GM06990 (cell line): ENCODE measurements around the gene GNG8.
A peak's percentile ranks its signal among the peaks of the same experiment; 100 is the strongest.

Experiments
- DNase-seq: peaks from one replicate; pipeline ENCODE4 v3.0.0-alpha.2; 2011; ENCODE audit not compliant: insufficient read length; ENCODE audit errors: extremely low read depth
- H3K27me3 ChIP-seq: replicated peaks from 2 replicates; pipeline ENCODE4 v1.6.0; 2011; ENCODE audit warnings: low read length; ENCODE audit not compliant: control insufficient read depth, insufficient read depth
- H3K36me3 ChIP-seq: 2 replicates; pipeline ENCODE4 v1.5.1; 2011; ENCODE audit warnings: low read length; ENCODE audit not compliant: control insufficient read depth, insufficient read depth
- H3K4me3 ChIP-seq: replicated peaks from 2 replicates; pipeline ENCODE4 v1.5.1; 2011; ENCODE audit warnings: low read depth, mild to moderate bottlenecking, control low read depth, low read length
- TF ChIP-seq, protein P1 (sequence below): IDR thresholded peaks from 2 replicates; pipeline ENCODE4 v1.5.1; 2011; ENCODE audit warnings: low read length, control low read depth, mild to moderate bottlenecking, inconsistent platforms; ENCODE audit not compliant: insufficient read depth, poor library complexity, severe bottlenecking

GNG8 gene

DNA sequence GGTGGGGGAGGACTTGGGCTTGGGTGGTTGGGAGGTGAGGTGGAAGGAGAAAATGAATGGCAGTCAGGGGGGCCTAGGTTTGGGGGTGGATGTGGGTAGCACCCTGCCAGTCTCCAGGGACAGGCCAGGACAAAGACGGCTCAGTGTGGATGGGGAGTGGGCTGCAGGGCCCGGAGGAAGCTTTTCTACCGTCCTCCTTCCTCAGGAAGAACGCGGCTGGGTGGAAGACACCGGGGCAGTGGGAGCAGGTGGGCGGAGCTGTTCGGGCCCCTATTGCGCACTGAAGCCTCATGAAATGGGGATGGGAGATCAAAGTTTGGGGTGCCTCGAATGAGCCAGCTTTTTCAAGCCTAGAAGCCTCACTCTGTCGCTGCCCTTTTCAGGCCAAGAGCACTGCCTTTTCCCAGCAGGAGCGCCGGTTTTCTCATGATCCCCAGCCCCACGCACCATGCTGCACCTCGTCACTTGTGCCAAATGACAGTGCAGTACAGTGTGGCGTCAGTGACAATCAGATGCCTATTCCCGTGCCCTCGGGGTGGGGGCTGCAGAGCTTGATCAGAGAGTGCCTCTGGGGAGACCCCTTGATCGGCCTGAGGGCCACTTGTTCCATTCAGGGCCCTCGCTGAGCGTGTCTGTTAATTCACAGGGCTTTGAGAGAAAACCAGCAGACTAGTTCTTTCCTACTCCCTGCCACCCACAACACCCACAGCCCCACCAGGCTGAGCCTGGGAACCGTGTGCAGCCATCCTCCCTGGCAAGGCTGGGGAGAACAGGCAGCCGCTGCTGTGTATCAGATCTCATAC, 33.4 kb downstream of the GNG8 start:
- Histone ChIP-seq H3K36me3 (peaks cover 17% of the 10 kb centered on the region), H3K27me3 (no peaks in the 10 kb centered on the region), H3K4me3 (peak overlapping the region; percentile 83)
- DNase-seq: no peak
- TF ChIP-seq, protein P1, sequence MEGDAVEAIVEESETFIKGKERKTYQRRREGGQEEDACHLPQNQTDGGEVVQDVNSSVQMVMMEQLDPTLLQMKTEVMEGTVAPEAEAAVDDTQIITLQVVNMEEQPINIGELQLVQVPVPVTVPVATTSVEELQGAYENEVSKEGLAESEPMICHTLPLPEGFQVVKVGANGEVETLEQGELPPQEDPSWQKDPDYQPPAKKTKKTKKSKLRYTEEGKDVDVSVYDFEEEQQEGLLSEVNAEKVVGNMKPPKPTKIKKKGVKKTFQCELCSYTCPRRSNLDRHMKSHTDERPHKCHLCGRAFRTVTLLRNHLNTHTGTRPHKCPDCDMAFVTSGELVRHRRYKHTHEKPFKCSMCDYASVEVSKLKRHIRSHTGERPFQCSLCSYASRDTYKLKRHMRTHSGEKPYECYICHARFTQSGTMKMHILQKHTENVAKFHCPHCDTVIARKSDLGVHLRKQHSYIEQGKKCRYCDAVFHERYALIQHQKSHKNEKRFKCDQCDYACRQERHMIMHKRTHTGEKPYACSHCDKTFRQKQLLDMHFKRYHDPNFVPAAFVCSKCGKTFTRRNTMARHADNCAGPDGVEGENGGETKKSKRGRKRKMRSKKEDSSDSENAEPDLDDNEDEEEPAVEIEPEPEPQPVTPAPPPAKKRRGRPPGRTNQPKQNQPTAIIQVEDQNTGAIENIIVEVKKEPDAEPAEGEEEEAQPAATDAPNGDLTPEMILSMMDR: no peak

DNA sequence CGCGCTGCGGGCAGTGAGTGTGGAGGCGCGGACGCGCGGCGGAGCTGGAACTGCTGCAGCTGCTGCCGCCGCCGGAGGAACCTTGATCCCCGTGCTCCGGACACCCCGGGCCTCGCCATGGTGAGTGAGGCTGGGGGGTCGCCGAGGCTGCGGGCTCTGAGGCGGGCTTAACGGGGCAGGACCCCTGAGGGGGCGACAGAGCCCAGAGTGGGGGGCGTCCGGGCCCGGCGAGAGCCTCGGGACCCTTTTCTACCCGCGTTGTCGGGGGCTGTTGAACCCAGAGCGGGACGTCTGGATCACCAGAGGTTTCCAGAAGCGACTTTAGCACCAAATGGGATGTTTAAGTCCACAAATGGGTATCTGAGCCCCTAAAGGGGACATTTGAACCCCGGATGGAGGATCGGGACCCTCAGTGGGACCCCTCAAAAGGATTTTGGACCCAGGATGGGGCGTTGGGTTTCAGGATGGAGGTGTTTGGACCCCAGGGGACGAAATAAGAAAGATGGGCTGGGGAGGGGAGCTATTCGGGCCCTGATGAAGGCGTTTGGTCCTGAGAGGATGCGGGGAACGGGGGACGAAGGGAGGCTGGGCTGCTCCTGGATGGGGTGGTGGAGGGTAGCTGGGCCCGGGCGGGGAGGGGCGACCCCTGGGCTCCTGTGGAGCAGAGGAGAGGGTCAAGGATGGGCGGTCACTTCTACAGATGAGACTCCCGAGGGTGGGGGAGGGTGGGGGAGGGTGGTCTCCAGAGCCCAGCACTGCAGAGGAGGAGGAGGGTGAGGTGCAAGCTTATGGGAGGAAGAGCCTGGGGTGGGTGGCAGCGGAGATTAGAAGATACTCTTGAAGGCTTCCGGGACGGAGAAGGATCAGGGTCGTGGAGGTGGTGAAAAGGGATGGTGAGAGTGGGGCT, 34.4 kb downstream of the GNG8 start, which contains the start of gene CALM3:
Gene CALM3 (plus strand): TSS at position 13 of the 907 bp plus-strand sequence. CDS start 105 bp downstream, at position 118.
- TF ChIP-seq, protein P1: no peak
- no peaks in the 10 kb centered on the region for H3K27me3 ChIP-seq
- peak within 1 kb of the TSS; percentile 83 for H3K4me3 ChIP-seq
- H3K36me3 ChIP-seq: peaks cover 9% of the 10 kb centered on the region
- no peak for DNase-seq

DNA sequence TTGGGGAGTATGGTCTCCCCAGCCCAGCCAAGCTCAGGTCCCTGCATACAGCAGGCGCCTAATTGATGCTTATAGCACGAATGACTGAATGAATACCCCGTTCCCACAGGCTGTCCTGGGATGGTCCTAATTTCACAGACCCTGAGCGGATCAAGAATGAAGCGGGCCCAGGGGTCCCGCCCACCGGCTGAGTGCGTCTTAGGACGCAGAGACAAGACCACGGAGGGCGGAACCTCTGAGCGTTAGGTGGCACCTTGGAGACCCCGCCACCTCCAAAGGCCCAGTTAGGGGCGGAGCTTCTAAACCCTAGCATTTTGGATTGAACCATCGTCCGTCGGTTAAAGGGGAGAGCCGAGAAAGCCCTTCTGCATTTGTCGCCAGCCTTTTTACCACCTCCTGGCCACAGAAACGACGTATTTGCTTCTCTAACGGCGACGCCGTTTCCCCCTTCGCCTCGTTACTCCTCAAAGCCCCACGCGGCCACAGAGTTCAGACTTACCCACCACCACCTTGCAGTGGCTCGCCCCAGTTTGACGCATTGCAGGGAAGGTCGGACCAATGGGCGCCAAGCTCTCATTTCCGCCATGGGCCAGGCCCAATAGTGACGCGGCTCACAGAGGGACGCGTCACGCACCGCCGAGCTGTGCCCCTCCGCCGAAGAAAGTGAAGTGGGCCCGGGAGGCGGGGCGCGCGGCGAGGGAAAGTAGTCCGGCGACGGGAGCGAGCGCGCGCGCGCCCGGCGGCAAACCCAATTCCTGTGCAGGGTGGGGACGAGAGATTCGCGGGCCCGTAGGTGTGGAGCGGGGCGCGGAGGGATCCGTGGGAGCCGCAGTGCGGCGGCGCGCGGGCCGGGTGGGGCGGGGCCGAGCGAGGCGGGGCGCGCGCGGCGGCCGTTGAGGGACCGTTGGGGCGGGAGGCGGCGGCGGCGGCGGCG, 35.4 kb downstream of the GNG8 start:
- Histone ChIP-seq H3K4me3 (peak overlapping the region; percentile 83), H3K36me3 (peaks cover 4% of the 10 kb centered on the region), H3K27me3 (no peaks in the 10 kb centered on the region)
- TF ChIP-seq, protein P1: no peak
- DNase-seq: peak; percentile 99

DNA sequence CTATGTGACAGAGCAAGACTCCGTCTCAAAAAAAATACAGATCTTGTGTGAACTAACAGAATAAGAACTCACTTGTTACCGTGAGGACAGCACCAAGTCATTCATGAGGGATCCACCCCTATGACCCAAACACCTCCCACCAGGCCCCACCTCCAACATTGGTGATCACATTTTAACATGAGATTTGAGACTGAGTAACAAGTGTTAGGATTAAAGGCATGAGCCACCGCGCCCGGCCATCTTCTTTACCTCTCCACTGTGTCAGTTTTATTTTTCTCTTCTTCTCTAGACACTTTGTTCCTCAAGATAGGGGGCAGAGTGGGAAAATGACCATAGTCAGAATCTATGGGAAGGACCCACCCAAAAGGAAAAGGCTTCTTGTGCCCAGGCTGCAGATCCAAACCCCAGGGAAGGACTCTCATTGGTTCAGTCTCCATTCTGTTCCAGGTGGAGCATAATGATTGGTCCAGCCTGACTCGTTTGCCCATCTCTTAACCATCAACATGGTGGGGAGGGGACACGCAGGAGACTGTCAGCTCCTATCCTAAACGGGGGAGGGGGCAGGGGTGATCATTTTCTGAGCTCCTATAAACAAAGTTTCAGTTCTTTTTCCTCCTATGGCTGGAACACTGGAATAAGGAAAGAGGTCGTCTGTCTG, 36.2 kb downstream of the GNG8 start:
- no peak for DNase-seq
- TF ChIP-seq, protein P1: no peak
- H3K27me3 ChIP-seq: no peaks in the 10 kb centered on the region
- H3K36me3 ChIP-seq: peaks cover under 1% of the 10 kb centered on the region; the same call in 1 of the 2 replicates
- H3K4me3 ChIP-seq: peak overlapping the region; percentile 71
